ENCODE results near the gene AFM.

DNA sequence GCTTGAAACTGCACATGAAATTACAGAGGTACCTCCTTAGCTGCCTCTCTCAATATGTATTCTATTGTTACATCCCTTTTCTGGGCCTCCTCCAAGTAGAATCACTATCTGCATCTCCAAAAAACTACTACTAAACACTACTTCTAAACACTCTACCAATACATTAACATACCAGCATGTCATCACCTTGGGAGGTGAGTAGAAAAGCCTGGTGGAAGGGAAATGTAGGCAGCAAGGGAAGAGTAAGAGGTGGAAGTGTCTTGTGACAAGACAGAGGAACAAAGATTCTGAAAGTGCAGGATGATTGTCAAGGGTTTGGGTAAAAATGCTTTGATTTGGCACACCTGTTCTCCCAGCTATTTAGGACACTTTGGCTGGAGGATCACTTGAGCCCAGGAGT is 3.5 kb downstream of the AFM start:
- TF ChIP-seq, protein P1, sequence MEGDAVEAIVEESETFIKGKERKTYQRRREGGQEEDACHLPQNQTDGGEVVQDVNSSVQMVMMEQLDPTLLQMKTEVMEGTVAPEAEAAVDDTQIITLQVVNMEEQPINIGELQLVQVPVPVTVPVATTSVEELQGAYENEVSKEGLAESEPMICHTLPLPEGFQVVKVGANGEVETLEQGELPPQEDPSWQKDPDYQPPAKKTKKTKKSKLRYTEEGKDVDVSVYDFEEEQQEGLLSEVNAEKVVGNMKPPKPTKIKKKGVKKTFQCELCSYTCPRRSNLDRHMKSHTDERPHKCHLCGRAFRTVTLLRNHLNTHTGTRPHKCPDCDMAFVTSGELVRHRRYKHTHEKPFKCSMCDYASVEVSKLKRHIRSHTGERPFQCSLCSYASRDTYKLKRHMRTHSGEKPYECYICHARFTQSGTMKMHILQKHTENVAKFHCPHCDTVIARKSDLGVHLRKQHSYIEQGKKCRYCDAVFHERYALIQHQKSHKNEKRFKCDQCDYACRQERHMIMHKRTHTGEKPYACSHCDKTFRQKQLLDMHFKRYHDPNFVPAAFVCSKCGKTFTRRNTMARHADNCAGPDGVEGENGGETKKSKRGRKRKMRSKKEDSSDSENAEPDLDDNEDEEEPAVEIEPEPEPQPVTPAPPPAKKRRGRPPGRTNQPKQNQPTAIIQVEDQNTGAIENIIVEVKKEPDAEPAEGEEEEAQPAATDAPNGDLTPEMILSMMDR (IDR thresholded peaks at IDR 0.05) = no peak
- no peak for TF ChIP-seq EZH2 (IDR thresholded peaks at IDR 0.05; ENCODE audit: borderline replicate concordance, insufficient read depth, low read depth, low read length, poor library complexity, severe bottlenecking)
